HG02870 (cell line): ENCODE data around the gene SOX5.
"Not testable (repeated sequence)": the region's sequence is repeated elsewhere in the genome, so short reads cannot be mapped to it uniquely, and the experiment has no call there.

Experiments
- ATAC-seq: cut with Tn5 transposase; IDR thresholded peaks from one replicate; pipeline ENCODE4 v1.9.1; 2021; ENCODE audit warnings: mild to moderate bottlenecking, moderate library complexity; ENCODE audit not compliant: unreplicated experiment

Gene SOX5

GRCh38 chr12:23758608-23759007, 190.9 kb downstream of the SOX5 start:
- ATAC-seq = no peak

GRCh38 chr12:23757541-23757962, 191.9 kb downstream of the SOX5 start:
- no peak for ATAC-seq

- no peak for ATAC-seq
These were observed 193.1 kb downstream of the SOX5 start for GRCh38 chr12:23756416-23756815.

- no peak for ATAC-seq
These were observed 195.7 kb downstream of the SOX5 start for GRCh38 chr12:23753628-23754365.

- ATAC-seq = no peak
These were observed 197.2 kb downstream of the SOX5 start for GRCh38 chr12:23752245-23752644.

- ATAC-seq = no peak
These were observed 197.8 kb downstream of the SOX5 start for GRCh38 chr12:23751641-23752040.

GRCh38 chr12:23750923-23751322, 198.5 kb downstream of the SOX5 start:
- no peak for ATAC-seq

- no peak for ATAC-seq
These were observed 204.8 kb downstream of the SOX5 start for GRCh38 chr12:23744696-23745095.

- ATAC-seq = no peak
These were observed 206.9 kb downstream of the SOX5 start for GRCh38 chr12:23742574-23742973.

- ATAC-seq = no peak
These were observed 218.0 kb downstream of the SOX5 start for GRCh38 chr12:23731493-23731892.

- no peak for ATAC-seq
These were observed 218.4 kb downstream of the SOX5 start for GRCh38 chr12:23731035-23731434.

GRCh38 chr12:23729359-23729758, 220.1 kb downstream of the SOX5 start:
- no peak for ATAC-seq

GRCh38 chr12:23726646-23727045, 222.8 kb downstream of the SOX5 start:
- ATAC-seq = no peak

GRCh38 chr12:23722655-23723054, 226.8 kb downstream of the SOX5 start:
- ATAC-seq = no peak

GRCh38 chr12:23721268-23721667, 228.2 kb downstream of the SOX5 start:
- no peak for ATAC-seq

- ATAC-seq = no peak
These were observed 230.0 kb downstream of the SOX5 start for GRCh38 chr12:23719493-23719892.

- not testable (repeated sequence) for ATAC-seq
These were observed 239.1 kb downstream of the SOX5 start for GRCh38 chr12:23710361-23710760.

- no peak for ATAC-seq
These were observed 241.2 kb downstream of the SOX5 start for GRCh38 chr12:23708185-23708837.

GRCh38 chr12:23707270-23707669, 242.2 kb downstream of the SOX5 start:
- ATAC-seq = no peak

- no peak for ATAC-seq
These were observed 244.2 kb downstream of the SOX5 start for GRCh38 chr12:23704992-23705943.

GRCh38 chr12:23703051-23703450, 246.4 kb downstream of the SOX5 start:
- ATAC-seq = no peak
